KOPT-K1 (cell line): ENCODE data around the gene SPC25.
"Not testable (repeated sequence)": the region's sequence is repeated elsewhere in the genome, so short reads cannot be mapped to it uniquely, and the experiment has no call there.

ENCODE experiments used
- H3K27ac ChIP-seq: fragments of 200-600 bp; sonication (generic); 2 replicates; pipeline ENCODE4 v1.5.1; 2016; ENCODE audit warnings: antibody characterized with exemption, mild to moderate bottlenecking, low read depth, low read length; ENCODE audit not compliant: poor library complexity, severe bottlenecking
- H3K36me3 ChIP-seq: fragments of 200-600 bp; sonication (generic); 2 replicates; pipeline ENCODE4 v1.5.1; 2017; ENCODE audit warnings: antibody characterized with exemption, mild to moderate bottlenecking, low read length, moderate library complexity; ENCODE audit not compliant: insufficient read depth
- H3K9me3 ChIP-seq: fragments of 200-600 bp; sonication (generic); 2 replicates; pipeline ENCODE4 v1.5.1; 2017; ENCODE audit warnings: antibody characterized with exemption, low read length, mild to moderate bottlenecking; ENCODE audit not compliant: insufficient read depth, poor library complexity, severe bottlenecking

Gene SPC25

GRCh38 chr2:168890006-168890782, at the start of gene SPC25:
TSS of gene SPC25 (minus strand) at chr2:168890430. CDS start at chr2:168889519, 911 bp downstream.
- Histone ChIP-seq H3K36me3 (peaks cover 34% of the 10 kb centered on the region), H3K9me3 (no peaks in the 10 kb centered on the region), H3K27ac (peak within 1 kb of the TSS; percentile 77)

- Histone ChIP-seq H3K27ac (no peak overlapping the region), H3K9me3 (no peaks in the 10 kb centered on the region), H3K36me3 (no peaks in the 10 kb centered on the region)
Observed at GRCh38 chr2:168939918-168940317, 49.7 kb upstream of the SPC25 start.

GRCh38 chr2:168939061-168939460, 48.8 kb upstream of the SPC25 start:
- H3K9me3 ChIP-seq, result no peaks in the 10 kb centered on the region
- no peak overlapping the region for H3K27ac ChIP-seq
- no peaks in the 10 kb centered on the region for H3K36me3 ChIP-seq

- Histone ChIP-seq H3K27ac (no peak overlapping the region), H3K9me3 (no peaks in the 10 kb centered on the region), H3K36me3 (no peaks in the 10 kb centered on the region)
Observed at GRCh38 chr2:168935810-168936581, 45.8 kb upstream of the SPC25 start.

- Histone ChIP-seq H3K9me3 (no peaks in the 10 kb centered on the region), H3K36me3 (no peaks in the 10 kb centered on the region), H3K27ac (no peak overlapping the region)
Observed at GRCh38 chr2:168934826-168935225, 44.6 kb upstream of the SPC25 start.

- not testable (repeated sequence) for H3K27ac ChIP-seq, H3K36me3 ChIP-seq, H3K9me3 ChIP-seq
Observed at GRCh38 chr2:168932174-168932573, 41.9 kb upstream of the SPC25 start.

- no peaks in the 10 kb centered on the region for H3K9me3 ChIP-seq
- H3K36me3 ChIP-seq, result no peaks in the 10 kb centered on the region
- no peak overlapping the region for H3K27ac ChIP-seq
Observed at GRCh38 chr2:168930242-168930641, 40.0 kb upstream of the SPC25 start.

- Histone ChIP-seq H3K36me3 (no peaks in the 10 kb centered on the region), H3K27ac (no peak overlapping the region), H3K9me3 (no peaks in the 10 kb centered on the region)
Observed at GRCh38 chr2:168929031-168929430, 38.8 kb upstream of the SPC25 start.

- Histone ChIP-seq H3K9me3 (no peaks in the 10 kb centered on the region), H3K36me3 (no peaks in the 10 kb centered on the region), H3K27ac (no peak overlapping the region)
Observed at GRCh38 chr2:168928113-168928831, 38.0 kb upstream of the SPC25 start.

- no peaks in the 10 kb centered on the region for H3K36me3 ChIP-seq
- no peaks in the 10 kb centered on the region for H3K9me3 ChIP-seq
- H3K27ac ChIP-seq, result no peak overlapping the region
Observed at GRCh38 chr2:168926621-168927386, 36.6 kb upstream of the SPC25 start.

- H3K36me3 ChIP-seq, result no peaks in the 10 kb centered on the region
- no peak overlapping the region for H3K27ac ChIP-seq
Observed at GRCh38 chr2:168920504-168921157, 30.4 kb upstream of the SPC25 start.

GRCh38 chr2:168916331-168916675, 26.1 kb upstream of the SPC25 start:
- Histone ChIP-seq H3K36me3 (no peaks in the 10 kb centered on the region), H3K9me3 (peaks cover 7% of the 10 kb centered on the region), H3K27ac (no peak overlapping the region)

More at GRCh38 chr2:168920504-168921157, 30.4 kb upstream of the SPC25 start:
- H3K9me3 ChIP-seq, result peaks cover 3% of the 10 kb centered on the region

GRCh38 chr2:168915441-168916330, 25.5 kb upstream of the SPC25 start:
- no peak overlapping the region for H3K27ac ChIP-seq
- peaks cover 7% of the 10 kb centered on the region for H3K9me3 ChIP-seq
- H3K36me3 ChIP-seq, result no peaks in the 10 kb centered on the region
